Stimulated activated CD4-positive, alpha-beta T cell treated with anti-CD3 and anti-CD28 coated beads, Interleukin-2, amount 100 ng/mL, for 24 hours (primary cell): ENCODE data around the gene ZBTB2.
"Not testable (repeated sequence)": the region's sequence is repeated elsewhere in the genome, so short reads cannot be mapped to it uniquely, and the experiment has no call there.

Experiments
- DNase-seq, 2 donors: peaks; one replicate each; pipeline ENCODE4 v3.0.0-alpha.2; 2020

ZBTB2 gene

DNA sequence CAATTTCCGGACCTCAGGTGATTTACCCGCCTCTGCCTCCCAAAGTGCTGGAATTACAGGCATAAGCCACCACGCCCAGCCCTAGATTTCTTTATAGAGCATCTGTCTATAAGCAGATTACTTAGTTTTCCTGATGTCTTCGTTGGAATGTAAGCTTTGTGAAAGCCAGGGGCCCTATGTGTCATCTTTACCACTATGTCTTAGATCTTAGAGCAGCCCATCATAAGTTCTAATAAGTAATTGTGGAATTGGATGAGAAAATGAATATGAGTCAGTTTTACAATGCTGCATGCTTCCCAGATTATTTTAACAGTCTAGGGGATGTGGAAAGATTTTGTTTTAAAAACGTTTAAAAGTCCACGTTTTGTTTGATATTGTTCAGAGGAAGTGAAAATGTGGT lies 9.1 kb upstream of the ZBTB2 start:
- no peak for DNase-seq

DNA sequence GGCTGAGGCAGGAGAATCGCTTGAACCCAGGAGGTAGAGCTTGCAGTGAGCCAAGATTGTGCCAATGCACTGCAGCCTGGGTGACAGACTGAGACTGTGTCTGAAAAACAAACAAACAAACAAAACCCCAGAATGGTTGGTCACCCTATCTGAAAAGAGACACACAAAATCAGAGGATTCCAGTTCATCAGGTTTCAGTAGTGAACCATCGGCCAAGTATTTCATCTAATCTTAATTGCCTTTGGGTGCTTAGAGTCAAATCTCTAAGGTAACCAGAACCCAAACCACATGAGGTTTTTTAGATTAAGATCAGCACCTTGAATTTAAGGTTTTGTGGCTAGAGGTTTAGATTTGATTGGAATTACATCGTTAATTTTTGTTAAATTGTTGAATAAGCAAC lies 8.3 kb upstream of the ZBTB2 start:
- DNase-seq: no peak

DNA sequence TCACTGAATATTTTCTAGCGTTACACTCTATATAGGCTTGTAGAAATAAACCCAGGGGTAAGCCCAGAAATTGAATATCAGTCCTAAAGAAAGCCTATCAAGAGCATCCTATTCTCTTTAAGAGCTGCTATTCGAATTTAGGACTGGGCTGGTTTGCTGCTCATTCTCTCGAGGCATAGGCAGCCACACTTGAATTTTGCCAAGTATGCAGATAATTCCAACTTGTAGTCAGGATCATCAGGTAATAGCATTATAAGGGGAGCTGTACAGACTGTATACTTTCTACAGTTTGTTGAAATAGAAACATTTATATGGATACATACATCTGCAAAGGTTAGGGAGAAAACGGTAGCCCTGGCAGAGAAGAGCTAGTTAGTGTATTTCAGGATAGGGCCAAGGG lies 2.1 kb upstream of the ZBTB2 start:
- no peak for DNase-seq

GRCh38 chr6:151392427-151392826 lies 1.1 kb upstream of the ZBTB2 start:
- DNase-seq: no peak

DNA sequence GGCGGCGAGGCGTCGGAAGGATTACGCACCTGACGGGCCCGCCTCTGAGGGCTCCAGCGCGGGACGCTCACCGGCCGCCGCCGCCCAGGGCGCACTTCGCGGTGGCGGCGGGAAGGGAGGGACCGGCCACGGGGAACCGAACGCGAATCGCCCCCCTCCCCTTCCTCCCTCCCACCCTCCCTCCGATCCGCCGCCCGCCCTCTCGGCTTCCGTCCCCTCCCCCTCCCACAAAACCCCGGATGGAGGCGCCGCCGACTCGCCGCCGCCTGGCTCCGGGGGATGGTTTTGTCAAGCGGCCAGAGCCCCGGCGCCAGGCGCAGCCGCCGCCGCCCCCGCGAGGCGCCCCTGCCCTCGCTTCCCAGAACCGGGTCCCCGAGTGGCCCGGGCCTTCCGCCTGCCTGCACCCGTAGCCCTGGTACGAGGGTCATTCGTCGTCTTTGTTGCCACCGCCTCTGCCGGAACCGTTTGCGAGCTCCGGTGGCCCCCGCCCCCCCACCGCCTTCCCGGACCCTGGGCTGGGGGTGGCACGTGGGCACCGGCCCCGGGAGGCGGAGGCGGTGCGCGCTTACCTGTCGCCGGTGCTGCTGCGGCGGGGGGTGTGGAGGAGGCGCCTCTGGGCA lies 398 bp downstream of the ZBTB2 start:
- DNase-seq: peak; percentile 79 to 84

GRCh38 chr6:151390276-151390850 lies 996 bp downstream of the ZBTB2 start:
- peak; percentile 97 to 98 for DNase-seq

DNA sequence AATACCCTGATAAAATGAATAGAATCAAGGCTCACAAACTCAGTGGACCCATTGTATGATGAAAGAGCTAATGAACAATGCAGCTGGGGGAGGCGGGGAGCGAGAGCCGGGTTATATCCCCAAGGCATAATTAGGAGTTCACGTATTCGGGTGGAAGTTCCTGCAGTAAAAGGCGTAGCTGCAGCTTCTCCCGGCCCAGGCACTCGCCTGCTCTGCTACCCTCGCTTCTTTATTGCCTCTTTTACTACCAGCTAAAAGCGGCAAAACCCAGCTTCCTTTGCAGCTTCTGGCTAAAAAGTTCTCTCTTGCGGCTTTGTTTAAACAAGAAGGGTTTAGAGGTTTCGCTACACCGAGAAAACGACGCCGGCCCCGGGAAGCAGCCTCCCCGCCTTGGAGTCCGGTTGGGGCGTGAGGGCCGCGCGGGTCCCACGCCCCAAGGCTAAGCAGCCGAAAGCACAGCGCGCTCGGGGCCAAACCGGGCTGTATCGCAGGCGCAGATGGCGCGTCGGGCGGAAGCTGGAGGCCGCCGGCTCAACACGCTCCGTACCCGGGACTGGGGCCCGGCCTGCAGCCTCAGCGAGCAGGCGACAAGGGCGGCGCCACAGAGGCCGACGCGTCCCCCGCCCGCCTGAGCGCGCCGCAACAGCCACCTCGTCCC lies 1.6 kb downstream of the ZBTB2 start:
- DNase-seq: peak in 1 of 2 donors; percentile 48

GRCh38 chr6:151388997-151389617 lies 2.3 kb downstream of the ZBTB2 start:
- DNase-seq: peak in 1 of 2 donors; percentile 44

DNA sequence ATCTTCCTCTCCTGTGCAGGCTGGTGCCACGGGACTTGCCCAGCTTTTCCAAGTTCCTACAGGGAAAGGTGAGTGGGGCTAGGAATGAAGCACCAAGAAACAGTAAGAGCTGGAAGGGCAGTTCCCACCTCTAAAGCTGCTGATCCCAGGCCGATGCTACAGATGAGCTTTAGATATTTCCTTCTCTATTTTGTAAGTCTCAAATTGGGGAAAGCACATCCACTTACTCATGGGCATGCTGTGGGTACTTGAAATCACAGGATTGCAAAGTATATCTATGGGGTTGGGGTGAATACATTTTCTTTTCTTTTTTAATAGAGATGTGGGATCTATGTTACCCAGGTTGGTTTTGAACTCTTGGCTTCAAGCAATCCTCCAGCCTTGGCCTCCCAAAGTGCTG lies 3.1 kb downstream of the ZBTB2 start:
- no peak for DNase-seq

DNA sequence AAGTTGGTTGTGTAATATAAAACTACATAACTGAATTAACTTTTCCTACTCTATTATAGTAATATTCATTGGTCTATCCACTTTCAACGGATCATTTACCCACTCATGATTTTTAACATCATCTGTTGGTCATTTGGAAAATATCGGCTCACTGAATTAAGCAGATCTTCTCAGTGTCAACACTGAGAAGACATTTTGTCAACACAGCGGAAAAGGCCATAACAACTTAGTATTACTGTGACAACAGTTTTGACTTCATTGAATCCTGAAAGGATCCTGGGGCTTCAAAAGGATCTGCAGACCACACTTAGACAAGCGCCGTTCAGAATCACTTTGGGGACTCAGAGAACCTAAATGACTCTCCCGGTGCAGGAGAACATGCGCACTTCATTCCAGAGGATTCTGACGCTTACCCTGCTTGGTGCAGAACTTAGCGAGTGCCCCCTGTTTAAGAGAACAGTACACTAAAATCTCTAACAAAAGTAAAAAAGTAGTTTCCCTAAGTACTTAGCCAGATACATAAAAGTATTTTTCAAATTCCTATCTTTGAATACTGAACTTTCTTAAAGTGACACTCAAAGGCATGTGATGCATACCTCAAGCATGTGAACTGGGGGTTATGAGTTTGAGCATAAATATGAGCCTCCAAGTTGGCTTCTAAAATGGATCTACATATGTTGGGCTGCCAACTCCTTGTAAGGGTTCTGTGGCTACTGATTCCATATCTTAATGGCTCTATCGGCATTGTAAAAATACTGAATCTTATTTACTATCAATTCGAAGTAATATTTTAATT lies 4.0 kb downstream of the ZBTB2 start:
- no peak for DNase-seq

- no peak for DNase-seq
Measured at GRCh38 chr6:151385177-151385576, 6.2 kb downstream of the ZBTB2 start.

- DNase-seq: no peak
Measured at GRCh38 chr6:151384151-151384550, 7.2 kb downstream of the ZBTB2 start.

DNA sequence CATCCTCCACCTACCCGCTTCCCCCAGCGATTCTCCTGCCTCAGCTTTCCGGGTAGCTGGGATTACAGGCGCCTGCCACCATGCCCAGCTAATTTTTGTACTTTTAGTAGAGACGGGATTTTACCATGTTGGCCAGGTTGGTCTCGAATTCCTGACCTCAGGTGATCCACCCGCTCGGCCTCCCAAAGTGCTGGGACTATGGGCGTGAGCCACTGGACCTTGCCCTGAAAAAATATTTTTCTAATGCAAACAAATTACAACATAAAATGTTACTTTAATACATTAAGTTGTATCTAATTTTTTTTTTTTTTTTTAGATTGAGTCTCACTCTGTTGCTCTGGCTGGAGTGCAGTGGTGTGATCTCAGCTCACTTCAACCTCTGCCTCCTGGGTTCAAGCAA lies 8.7 kb downstream of the ZBTB2 start:
- not testable (repeated sequence) for DNase-seq

- no peak for DNase-seq
Measured at GRCh38 chr6:151381722-151382121, 9.6 kb downstream of the ZBTB2 start.

GRCh38 chr6:151380848-151381205 lies 10.5 kb downstream of the ZBTB2 start:
- no peak for DNase-seq

DNA sequence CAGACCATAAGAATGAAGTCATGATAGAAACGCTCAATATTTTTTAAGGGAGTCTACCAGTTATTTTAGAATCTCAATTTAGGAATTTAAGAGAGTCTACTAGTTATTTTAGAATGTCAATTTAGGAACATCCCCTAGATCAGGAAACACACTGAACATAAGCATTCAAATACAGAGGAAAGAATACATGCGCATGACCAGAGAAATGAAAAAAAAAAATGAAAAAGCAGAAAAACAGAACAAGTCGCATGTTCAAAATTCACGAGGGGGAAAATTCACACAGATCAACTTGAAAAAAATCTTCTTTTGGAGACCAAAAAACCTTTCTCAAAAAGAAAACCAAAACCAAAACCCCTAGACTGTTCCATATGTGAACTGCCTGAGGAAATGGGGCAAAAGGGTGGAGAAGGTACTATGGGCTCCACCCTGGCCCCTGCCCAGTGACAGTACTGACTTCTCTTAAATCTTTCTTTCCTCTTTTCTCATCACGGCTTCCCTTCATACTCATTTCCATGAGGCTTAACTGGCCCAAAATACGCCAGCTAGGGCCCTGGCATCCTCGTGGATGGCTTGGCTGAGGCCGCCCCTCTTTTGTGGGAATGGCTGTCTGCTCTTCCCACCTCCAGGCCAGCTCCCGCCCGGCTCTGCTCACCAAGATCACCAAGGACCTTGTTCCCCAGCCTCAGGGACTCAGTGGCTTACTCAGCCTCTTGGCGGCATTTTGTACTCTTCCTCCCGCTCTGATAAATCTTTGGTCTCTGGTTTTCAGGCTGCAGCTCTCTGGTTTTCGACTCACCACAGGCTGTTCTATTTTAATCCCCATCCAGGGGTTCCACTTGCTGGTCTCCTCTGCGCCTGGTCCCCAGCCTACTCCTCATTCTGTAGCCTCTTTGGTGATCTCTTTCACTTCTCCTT lies 11.2 kb downstream of the ZBTB2 start:
- no peak for DNase-seq

DNA sequence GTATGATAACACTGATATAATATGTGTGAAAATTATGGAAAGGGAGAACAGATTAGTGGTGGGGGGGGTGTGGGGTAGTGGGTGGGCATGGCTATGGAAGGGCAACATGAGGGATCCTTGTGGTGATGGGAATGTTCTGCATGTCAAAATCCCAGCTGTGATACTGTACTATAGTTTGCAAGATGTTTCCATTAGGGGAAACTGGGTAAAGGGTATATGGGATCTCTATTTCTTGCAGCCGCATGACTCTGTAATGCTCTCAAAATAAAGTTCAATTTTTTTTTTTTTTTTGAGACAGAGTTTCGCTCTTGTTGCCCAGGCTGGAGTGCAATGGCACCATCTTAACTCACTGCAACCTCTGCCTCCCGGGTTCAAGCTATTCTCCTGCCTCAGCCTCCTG lies 14.3 kb downstream of the ZBTB2 start:
- no peak for DNase-seq

GRCh38 chr6:151376440-151376839 lies 14.9 kb downstream of the ZBTB2 start:
- no peak for DNase-seq

GRCh38 chr6:151375833-151376232 lies 15.5 kb downstream of the ZBTB2 start:
- DNase-seq: no peak

DNA sequence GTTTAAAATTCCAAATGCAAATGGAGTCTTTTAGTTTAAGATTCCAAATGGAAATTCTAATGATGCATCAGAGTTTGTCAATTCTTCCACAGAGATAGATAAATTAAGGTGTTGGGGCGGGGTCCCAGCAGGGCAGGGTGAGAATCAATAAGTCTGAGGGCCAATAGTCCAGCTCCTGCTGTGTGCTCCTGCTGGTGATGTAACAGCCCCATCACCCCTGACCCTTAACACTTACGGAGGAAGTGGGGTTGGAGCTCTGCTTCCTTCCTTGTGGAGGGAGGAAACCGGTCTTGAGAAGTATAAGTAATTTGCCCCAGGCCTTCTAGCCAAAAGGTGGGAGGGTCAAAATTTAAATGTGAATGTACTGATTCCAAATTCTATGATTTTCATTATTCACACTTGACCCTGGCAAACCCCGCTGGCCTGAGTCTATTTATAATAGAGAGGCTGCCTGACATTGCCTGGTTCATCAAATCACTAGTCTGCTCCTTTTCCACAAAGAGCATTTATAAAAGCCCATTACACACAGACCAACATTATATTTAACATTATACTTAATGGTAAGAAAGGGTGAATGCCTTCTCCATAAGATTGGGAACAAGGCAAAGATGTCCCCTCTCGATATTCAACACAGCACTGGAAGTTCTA lies 17.2 kb downstream of the ZBTB2 start:
- DNase-seq: no peak

DNA sequence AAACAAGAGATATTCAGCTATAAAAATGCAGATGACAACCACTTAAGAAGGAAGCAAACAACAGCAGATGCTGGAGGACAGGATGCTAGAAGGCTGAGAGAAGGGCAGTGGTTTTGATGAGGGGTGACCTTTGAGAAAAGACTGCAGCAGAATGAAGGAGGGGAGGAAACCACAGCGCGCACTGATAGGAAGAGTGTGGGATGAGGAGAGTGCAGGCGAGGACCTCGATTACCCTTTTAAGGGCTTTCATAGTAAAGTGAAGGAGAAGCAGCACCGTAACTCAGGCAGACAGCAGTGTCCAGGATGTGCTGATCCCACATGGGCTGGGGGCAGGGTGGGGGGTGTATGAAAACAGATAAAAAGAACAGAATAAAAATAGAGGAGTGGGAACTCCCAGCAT lies 19.2 kb downstream of the ZBTB2 start:
- peak in 1 of 2 donors; percentile 11 for DNase-seq
